K562 (cell line): ENCODE results near the gene DMWD. TPM values are rescaled to one million over a fixed set of nuclear protein-coding genes. Genes with fewer than 3 reads are reported as not detected.

Experiments
- CHD1 ChIP-seq: fragments of 200-600 bp; sonication (generic); IDR thresholded peaks from one replicate; pipeline ENCODE4 v1.6.1; 2012; ENCODE audit warnings: mild to moderate bottlenecking, moderate library complexity, low read length, inconsistent platforms
- HNRNPK ChIP-seq: fragments of 200-400 bp; formaldehyde crosslinking; IDR thresholded peaks from one replicate; pipeline ENCODE4 v1.6.1; 2018; ENCODE audit warnings: mild to moderate bottlenecking, low read depth, low read length; ENCODE audit not compliant: poor library complexity, severe bottlenecking
- MECOM ChIP-seq: fragments of 250-450 bp; sonication (Bioruptor Pico); IDR thresholded peaks from 2 replicates; pipeline ENCODE4 v1.8.0; 2022; ENCODE audit warnings: inconsistent platforms
- MEF2D ChIP-seq: conservative IDR thresholded peaks from 2 replicates; pipeline ENCODE4 v1.6.1; 2016; ENCODE audit warnings: low read depth, missing genetic modification characterization, missing compliant biosample characterization
- PBX2 ChIP-seq, 2 experiments: IDR thresholded peaks in 1 of 2; conservative IDR thresholded peaks in 1 of 2; 2 replicates each; pipeline ENCODE4 v1.6.1; 2016; ENCODE audit warnings: low read depth in 2 of 2, mild to moderate bottlenecking in 1 of 2, missing compliant biosample characterization in 1 of 2, missing genetic modification characterization in 1 of 2, moderate library complexity in 1 of 2
- PHF21A ChIP-seq: fragments of 450-650 bp; IDR thresholded peaks from 2 replicates; pipeline ENCODE4 v1.6.1; 2017; ENCODE audit warnings: low read depth, borderline replicate concordance
- RCOR1 ChIP-seq, 2 experiments: IDR thresholded peaks; 2 replicates each; pipeline ENCODE4 v1.6.1; 2012; ENCODE audit warnings: low read depth in 2 of 2, low read length in 2 of 2, borderline replicate concordance in 1 of 2, improper control_type of control experiment in 1 of 2
- REST ChIP-seq, 2 experiments: fragments of 450-650 bp; formaldehyde crosslinking in 1 of 2; IDR thresholded peaks; 2 replicates each; pipeline versions ENCODE4 v1.4.0 to v1.6.1; 2014 to 2020; ENCODE audit warnings: mild to moderate bottlenecking in 2 of 2, borderline replicate concordance in 1 of 2, low read depth in 1 of 2
- RUNX1 ChIP-seq: sonication (generic); IDR thresholded peaks from 2 replicates; pipeline ENCODE4 v1.6.1; 2016; ENCODE audit warnings: antibody characterized with exemption, low read depth
- ZBTB9 ChIP-seq: fragments of 450-650 bp; formaldehyde crosslinking; IDR thresholded peaks from 2 replicates; pipeline ENCODE4 v1.4.0; 2020; ENCODE audit warnings: mild to moderate bottlenecking, moderate library complexity
- ZNF347 ChIP-seq: fragments of 450-650 bp; formaldehyde crosslinking; IDR thresholded peaks from 2 replicates; pipeline ENCODE4 v1.4.0; 2020; ENCODE audit warnings: low read depth, mild to moderate bottlenecking, moderate library complexity
- polyA plus RNA-seq, 8 experiments: library from polyadenylated mRNA; depleted of rRNA in 4 of 8; stranded (reverse) in 5 of 8; unstranded in 3 of 8; fragments of >200 nt; fragmentation: Nextera tagmentation in 2 of 8; fragmentation: Illumina TruSeq in 1 of 8; extraction: Ambion mirVana in 2 of 8; extraction: Trizol in 1 of 8; gene quantifications; 2 replicates each; pipeline versions ENCODE4 v1.2.1 to v1.2.3, GENCODE V29; 2011 to 2014; ENCODE audit warnings: inconsistent platforms in 1 of 8, missing spikeins in 1 of 8
- total RNA-seq, 7 experiments: library from RNA; depleted of rRNA in 6 of 7; stranded (reverse); fragments of >200 nt in 6 of 7; fragmentation: Illumina TruSeq in 2 of 7; extraction: Trizol in 2 of 7; gene quantifications; 2 replicates each; pipeline versions ENCODE4 v1.2.1 to v1.2.3, GENCODE V29; 2011 to 2021; ENCODE audit warnings: low replicate concordance in 1 of 7
- TF ChIP-seq, protein P1 (sequence below): sonication (generic); formaldehyde crosslinking; IDR thresholded peaks from 2 replicates; pipeline ENCODE4 v1.8.0; 2022; ENCODE audit warnings: mild to moderate bottlenecking, missing genetic modification reagents

Gene DMWD
- total and polyA plus RNA-seq, 9 of the 15 experiments (the other 6 are each of a cell fraction or from before 2014, with no cell fraction given), result 4.7 to 54.6 (median 19.0) TPM

DNA sequence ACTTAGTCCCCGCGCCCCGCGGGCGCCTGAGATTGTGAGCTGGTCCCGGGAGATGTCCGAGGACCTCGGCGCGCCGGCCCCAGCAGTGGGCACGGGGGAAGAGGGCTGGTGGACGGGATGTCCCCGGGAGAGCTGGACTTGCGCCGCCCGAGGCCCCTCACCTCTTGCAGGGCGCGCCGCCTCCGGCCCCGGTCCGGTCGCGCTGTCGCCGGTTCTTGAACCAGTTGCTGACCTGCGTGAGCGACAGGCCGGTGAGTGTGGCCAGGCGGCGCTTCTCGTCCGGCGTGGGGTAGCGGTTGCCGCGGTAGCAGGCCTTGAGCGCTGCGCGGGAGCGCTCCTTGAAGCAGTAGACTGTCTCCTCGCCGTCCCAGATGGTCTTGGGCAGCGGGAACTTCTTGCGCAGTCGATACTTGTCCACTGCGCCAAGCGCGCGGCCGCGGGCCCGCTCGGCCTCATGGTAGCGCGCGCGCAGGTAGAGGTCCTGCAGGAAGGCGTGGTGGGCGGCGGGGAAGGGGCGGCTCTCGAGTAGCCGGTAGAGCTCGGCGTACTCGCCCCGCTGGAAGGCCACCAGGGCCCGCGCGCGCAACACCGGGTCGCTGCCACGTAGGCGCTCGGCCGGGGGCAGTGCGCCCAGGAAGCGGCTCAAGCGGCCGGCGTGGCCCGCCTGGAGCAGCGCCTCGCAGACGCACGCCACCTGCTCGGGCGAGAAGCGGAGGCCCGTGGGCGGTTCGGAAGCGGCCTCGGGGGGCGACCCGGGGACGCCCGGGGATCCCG is 24.6 kb downstream of the DMWD start (continued):
- no peak for TF ChIP-seq HNRNPK
- no peak for TF ChIP-seq RCOR1 (IDR thresholded peaks at IDR 0.05; ENCODE audit: borderline replicate concordance in 1 of 2, low read depth in 2 of 2, low read length in 2 of 2)
- TF ChIP-seq ZBTB9 (CRISPR knock-in tag), result 0 out of 2 replicates have a peak, but pooled peaks have one; percentile 48
- TF ChIP-seq ZNF347, result no peak
- TF ChIP-seq MEF2D (tag), result no peak
- TF ChIP-seq, protein P1, sequence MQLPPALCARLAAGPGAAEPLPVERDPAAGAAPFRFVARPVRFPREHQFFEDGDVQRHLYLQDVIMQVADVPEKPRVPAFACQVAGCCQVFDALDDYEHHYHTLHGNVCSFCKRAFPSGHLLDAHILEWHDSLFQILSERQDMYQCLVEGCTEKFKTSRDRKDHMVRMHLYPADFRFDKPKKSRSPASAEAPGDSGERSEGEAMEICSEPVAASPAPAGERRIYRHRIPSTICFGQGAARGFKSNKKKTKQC (CRISPR knock-in tag), result peak; percentile 75; the same call in 1 of the 2 replicates
- no peak for TF ChIP-seq PHF21A
- no peak for TF ChIP-seq MECOM (CRISPR knock-in tag)
- TF ChIP-seq REST (IDR thresholded peaks at IDR 0.05; ENCODE audit: borderline replicate concordance), result no peak
- 0 out of 2 replicates have a peak, but pooled peaks have one; percentile 67 for TF ChIP-seq REST (CRISPR knock-in tag; IDR thresholded peaks at IDR 0.05; ENCODE audit: low read depth)
- TF ChIP-seq PBX2 (CRISPR knock-in tag; IDR thresholded peaks at IDR 0.05; ENCODE audit: low read depth), result peak; percentile 21; the same call in 1 of the 2 replicates
- TF ChIP-seq PBX2 (tag; conservative IDR thresholded peaks at IDR 0.05; ENCODE audit: low read depth), result no peak
- no peak for TF ChIP-seq RUNX1
- TF ChIP-seq CHD1, result peak; percentile 89
